Measurements from ENCODE around the gene HOXB2.
A peak's percentile ranks its signal among the peaks of the same experiment; 100 is the strongest.

Gene HOXB2

GRCh38 chr17:48553826-48554225, 8.9 kb upstream of the HOXB2 start:
- peak overlapping the region; percentile 90 for H3K9ac ChIP-seq (ENCODE audit: low read depth, low read length)
- peak overlapping the region; percentile 66 for H3K4me3 ChIP-seq (ENCODE audit: low read length)
- H3K4me1 ChIP-seq (ENCODE audit: control insufficient read depth, insufficient read depth, low read length), result peaks cover 49% of the 10 kb centered on the region
- no peaks in the 10 kb centered on the region for H3K27me3 ChIP-seq (ENCODE audit: control insufficient read depth, insufficient read depth, low read length)
- H3K9me3 ChIP-seq (replicated peaks; ENCODE audit: low read length), result no peaks in the 10 kb centered on the region
- H3K36me3 ChIP-seq (ENCODE audit: insufficient read depth, low read length), result peaks cover 16% of the 10 kb centered on the region
- H3K4me2 ChIP-seq (ENCODE audit: low read length), result peak overlapping the region; percentile 93

GRCh38 chr17:48553190-48553547, 8.3 kb upstream of the HOXB2 start:
- Histone ChIP-seq H3K27me3 (ENCODE audit: control insufficient read depth, insufficient read depth, low read length) (no peaks in the 10 kb centered on the region), H3K4me1 (ENCODE audit: control insufficient read depth, insufficient read depth, low read length) (peaks cover 54% of the 10 kb centered on the region)

GRCh38 chr17:48552466-48553189, 7.7 kb upstream of the HOXB2 start:
- Histone ChIP-seq H3K36me3 (ENCODE audit: insufficient read depth, low read length) (peaks cover 16% of the 10 kb centered on the region), H3K4me1 (ENCODE audit: control insufficient read depth, insufficient read depth, low read length) (peaks cover 59% of the 10 kb centered on the region), H3K4me3 (ENCODE audit: low read length) (peak overlapping the region; percentile 35), H3K27me3 (ENCODE audit: control insufficient read depth, insufficient read depth, low read length) (no peaks in the 10 kb centered on the region), H3K9ac (ENCODE audit: low read depth, low read length) (peak overlapping the region; percentile 90), H3K9me3 (replicated peaks; ENCODE audit: low read length) (no peaks in the 10 kb centered on the region), H3K4me2 (ENCODE audit: low read length) (peak overlapping the region; percentile 93)

More at GRCh38 chr17:48553190-48553547, 8.3 kb upstream of the HOXB2 start:
- Histone ChIP-seq H3K4me3 (ENCODE audit: low read length) (peak overlapping the region; percentile 35), H3K9ac (ENCODE audit: low read depth, low read length) (peak overlapping the region; percentile 90), H3K36me3 (ENCODE audit: insufficient read depth, low read length) (peaks cover 16% of the 10 kb centered on the region), H3K9me3 (replicated peaks; ENCODE audit: low read length) (no peaks in the 10 kb centered on the region), H3K4me2 (ENCODE audit: low read length) (peak overlapping the region; percentile 93)

- H3K4me1 ChIP-seq (ENCODE audit: control insufficient read depth, insufficient read depth, low read length), result peaks cover 59% of the 10 kb centered on the region
- no peak overlapping the region for H3K9ac ChIP-seq (ENCODE audit: low read depth, low read length)
- H3K4me2 ChIP-seq (ENCODE audit: low read length), result no peak overlapping the region
- peaks cover 16% of the 10 kb centered on the region for H3K36me3 ChIP-seq (ENCODE audit: insufficient read depth, low read length)
- no peak overlapping the region for H3K4me3 ChIP-seq (ENCODE audit: low read length)
- H3K27me3 ChIP-seq (ENCODE audit: control insufficient read depth, insufficient read depth, low read length), result no peaks in the 10 kb centered on the region
- no peaks in the 10 kb centered on the region for H3K9me3 ChIP-seq (replicated peaks; ENCODE audit: low read length)
Observed at GRCh38 chr17:48551596-48552465, 6.9 kb upstream of the HOXB2 start.

- Histone ChIP-seq H3K9me3 (replicated peaks; ENCODE audit: low read length) (no peaks in the 10 kb centered on the region), H3K4me3 (ENCODE audit: low read length) (no peak overlapping the region), H3K27me3 (ENCODE audit: control insufficient read depth, insufficient read depth, low read length) (no peaks in the 10 kb centered on the region), H3K4me1 (ENCODE audit: control insufficient read depth, insufficient read depth, low read length) (peaks cover 59% of the 10 kb centered on the region), H3K36me3 (ENCODE audit: insufficient read depth, low read length) (peaks cover 16% of the 10 kb centered on the region), H3K4me2 (ENCODE audit: low read length) (no peak overlapping the region), H3K9ac (ENCODE audit: low read depth, low read length) (no peak overlapping the region)
Observed at GRCh38 chr17:48551214-48551555, 6.3 kb upstream of the HOXB2 start.

- Histone ChIP-seq H3K4me3 (ENCODE audit: low read length) (no peak overlapping the region), H3K4me1 (ENCODE audit: control insufficient read depth, insufficient read depth, low read length) (peaks cover 59% of the 10 kb centered on the region), H3K4me2 (ENCODE audit: low read length) (no peak overlapping the region), H3K9me3 (replicated peaks; ENCODE audit: low read length) (no peaks in the 10 kb centered on the region), H3K9ac (ENCODE audit: low read depth, low read length) (no peak overlapping the region), H3K27me3 (ENCODE audit: control insufficient read depth, insufficient read depth, low read length) (no peaks in the 10 kb centered on the region), H3K36me3 (ENCODE audit: insufficient read depth, low read length) (peaks cover 16% of the 10 kb centered on the region)
Observed at GRCh38 chr17:48550502-48551213, 5.7 kb upstream of the HOXB2 start.

- no peak overlapping the region for H3K9ac ChIP-seq (ENCODE audit: low read depth, low read length)
- H3K27me3 ChIP-seq (ENCODE audit: control insufficient read depth, insufficient read depth, low read length), result no peaks in the 10 kb centered on the region
- H3K4me3 ChIP-seq (ENCODE audit: low read length), result no peak overlapping the region
- H3K36me3 ChIP-seq (ENCODE audit: insufficient read depth, low read length), result peaks cover 16% of the 10 kb centered on the region
- H3K4me2 ChIP-seq (ENCODE audit: low read length), result peak overlapping the region; percentile 10
- no peaks in the 10 kb centered on the region for H3K9me3 ChIP-seq (replicated peaks; ENCODE audit: low read length)
- H3K4me1 ChIP-seq (ENCODE audit: control insufficient read depth, insufficient read depth, low read length), result peaks cover 64% of the 10 kb centered on the region
Observed at GRCh38 chr17:48549914-48550501, 5.1 kb upstream of the HOXB2 start.

- Histone ChIP-seq H3K4me3 (ENCODE audit: low read length) (no peak overlapping the region), H3K9ac (ENCODE audit: low read depth, low read length) (peak overlapping the region; percentile 99), H3K27me3 (ENCODE audit: control insufficient read depth, insufficient read depth, low read length) (no peaks in the 10 kb centered on the region), H3K36me3 (ENCODE audit: insufficient read depth, low read length) (peaks cover 16% of the 10 kb centered on the region), H3K4me2 (ENCODE audit: low read length) (no peak overlapping the region), H3K4me1 (ENCODE audit: control insufficient read depth, insufficient read depth, low read length) (peaks cover 57% of the 10 kb centered on the region), H3K9me3 (replicated peaks; ENCODE audit: low read length) (no peaks in the 10 kb centered on the region)
Observed at GRCh38 chr17:48549281-48549630, 4.3 kb upstream of the HOXB2 start.

- Histone ChIP-seq H3K4me1 (ENCODE audit: control insufficient read depth, insufficient read depth, low read length) (peaks cover 52% of the 10 kb centered on the region), H3K27me3 (ENCODE audit: control insufficient read depth, insufficient read depth, low read length) (no peaks in the 10 kb centered on the region), H3K9me3 (replicated peaks; ENCODE audit: low read length) (no peaks in the 10 kb centered on the region), H3K4me2 (ENCODE audit: low read length) (peak overlapping the region; percentile 84), H3K9ac (ENCODE audit: low read depth, low read length) (peak overlapping the region; percentile 99), H3K4me3 (ENCODE audit: low read length) (peak overlapping the region; percentile 49), H3K36me3 (ENCODE audit: insufficient read depth, low read length) (peaks cover 16% of the 10 kb centered on the region)
Observed at GRCh38 chr17:48548523-48549280, 3.8 kb upstream of the HOXB2 start.

GRCh38 chr17:48547808-48548522, 3.1 kb upstream of the HOXB2 start:
- Histone ChIP-seq H3K27me3 (ENCODE audit: control insufficient read depth, insufficient read depth, low read length) (no peaks in the 10 kb centered on the region), H3K36me3 (ENCODE audit: insufficient read depth, low read length) (peaks cover 21% of the 10 kb centered on the region), H3K9me3 (replicated peaks; ENCODE audit: low read length) (no peaks in the 10 kb centered on the region), H3K4me3 (ENCODE audit: low read length) (peak overlapping the region; percentile 56), H3K9ac (ENCODE audit: low read depth, low read length) (peak overlapping the region; percentile 99), H3K4me1 (ENCODE audit: control insufficient read depth, insufficient read depth, low read length) (peaks cover 47% of the 10 kb centered on the region), H3K4me2 (ENCODE audit: low read length) (peak overlapping the region; percentile 84)

Data from skeletal muscle satellite cell (primary cell).